H7 (cell line): ENCODE data around the gene ZFYVE28. TPM values are rescaled to one million over a fixed set of nuclear protein-coding genes. Genes with fewer than 3 reads are reported as not detected.

ENCODE experiments used
- DNase-seq: peaks from one replicate; pipeline ENCODE4 v3.0.0; 2012
- H3K27me3 ChIP-seq: 2 replicates; pipeline ENCODE4 v1.6.0; 2011; ENCODE audit warnings: mild to moderate bottlenecking, low read length; ENCODE audit not compliant: control insufficient read depth, insufficient read depth
- H3K36me3 ChIP-seq: replicated peaks from 2 replicates; pipeline ENCODE4 v1.5.1; 2011; ENCODE audit warnings: low read length; ENCODE audit not compliant: control insufficient read depth, insufficient read depth
- H3K4me3 ChIP-seq: 2 replicates; pipeline ENCODE4 v1.5.1; 2011; ENCODE audit warnings: low read depth, mild to moderate bottlenecking, control low read depth, low read length, moderate library complexity; ENCODE audit not compliant: insufficient read depth
- total RNA-seq: library from RNA; depleted of rRNA; stranded (reverse); fragments of >200 nt; shearing (Covaris generic); gene quantifications from 2 replicates; pipeline ENCODE4 v1.2.3, GENCODE V29; 2014

ZFYVE28 gene
- total RNA-seq, 1 experiment from 2014 or later: 2.1 TPM

DNA sequence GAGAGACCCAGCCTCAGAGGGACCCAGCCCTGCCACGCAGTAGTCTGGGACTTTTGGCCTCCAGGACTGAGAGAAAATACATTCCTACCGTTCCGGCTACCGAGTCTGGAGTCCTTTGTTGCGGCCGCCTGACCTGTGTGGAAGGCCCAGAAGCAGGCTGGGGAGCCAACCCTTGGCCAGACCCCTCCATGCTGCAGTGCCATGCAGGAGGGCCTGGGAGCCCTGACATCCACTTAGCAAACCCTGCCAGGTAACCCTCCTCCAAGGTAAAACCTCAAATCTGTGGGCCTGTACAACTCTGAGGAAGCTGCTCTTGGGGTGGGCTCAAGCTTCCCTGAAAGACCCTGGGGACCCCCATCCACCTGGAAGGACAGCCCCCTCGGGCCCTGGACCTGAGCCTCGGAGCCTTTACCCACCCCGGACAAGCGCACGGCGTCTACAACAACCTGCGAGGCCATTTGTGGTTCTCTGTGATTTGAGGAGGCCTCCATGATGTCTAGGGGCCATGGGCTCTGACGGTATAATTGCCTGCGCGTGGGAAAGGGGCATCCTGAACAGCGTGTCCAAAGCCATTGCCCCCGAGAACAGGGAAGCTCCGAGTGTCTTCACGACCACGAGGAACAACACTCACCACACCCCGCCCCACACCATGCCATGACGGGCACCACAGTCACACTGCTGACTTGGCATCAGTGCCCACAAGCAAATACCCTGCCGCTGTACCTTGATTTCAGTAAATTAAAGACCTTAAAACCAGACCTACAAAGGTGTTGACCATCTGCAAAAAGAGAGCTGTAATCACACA is 58.7 kb downstream of the ZFYVE28 start:
- Histone ChIP-seq H3K27me3 (no peaks in the 10 kb centered on the region), H3K36me3 (no peaks in the 10 kb centered on the region), H3K4me3 (no peak overlapping the region)
- DNase-seq: no peak

DNA sequence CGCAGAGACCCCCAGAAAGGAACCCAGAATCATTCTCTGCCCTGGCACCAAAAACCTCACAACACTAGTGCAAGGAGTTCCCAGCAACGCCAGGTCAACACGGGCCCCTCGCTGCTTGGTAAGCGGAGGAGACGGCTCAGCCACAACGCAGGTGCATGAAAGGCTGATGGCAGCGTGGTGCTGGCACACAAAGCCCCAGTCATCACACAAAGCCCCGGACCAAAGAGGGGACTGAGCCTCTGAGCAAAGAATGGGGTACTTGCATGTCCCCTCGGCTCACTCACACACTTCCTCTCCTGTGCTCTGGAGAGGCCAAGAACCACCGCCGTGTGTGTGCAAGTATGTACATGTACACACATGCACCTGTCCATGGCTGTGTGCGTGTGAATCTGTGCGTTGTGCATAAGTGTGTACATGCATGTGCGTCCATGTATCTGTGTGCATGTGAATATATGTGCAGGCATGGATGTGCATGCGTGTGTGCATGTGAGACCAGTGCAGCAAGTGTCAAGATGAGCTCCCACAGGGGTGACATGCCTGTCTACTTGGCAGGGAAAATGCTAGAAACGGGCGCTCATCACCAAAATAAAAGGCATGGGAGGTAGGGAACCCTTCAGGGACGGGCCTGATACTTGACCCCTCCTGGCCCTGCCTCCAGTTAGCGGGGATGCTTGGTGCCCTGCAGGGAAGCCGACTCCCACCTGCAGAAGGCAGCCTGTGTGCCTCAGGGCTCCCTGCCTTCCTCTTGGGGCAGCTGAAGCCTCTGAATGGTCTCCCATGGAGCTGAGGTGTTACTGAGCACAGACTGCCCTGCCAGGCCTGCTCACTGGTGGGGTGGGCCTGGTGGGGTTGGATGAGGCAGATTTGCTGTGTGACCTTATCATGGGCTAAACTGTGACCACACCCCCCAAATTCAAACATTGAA is 60.4 kb downstream of the ZFYVE28 start:
- peak; percentile 76 for DNase-seq
- H3K36me3 ChIP-seq: no peaks in the 10 kb centered on the region
- H3K4me3 ChIP-seq: no peak overlapping the region
- no peaks in the 10 kb centered on the region for H3K27me3 ChIP-seq

DNA sequence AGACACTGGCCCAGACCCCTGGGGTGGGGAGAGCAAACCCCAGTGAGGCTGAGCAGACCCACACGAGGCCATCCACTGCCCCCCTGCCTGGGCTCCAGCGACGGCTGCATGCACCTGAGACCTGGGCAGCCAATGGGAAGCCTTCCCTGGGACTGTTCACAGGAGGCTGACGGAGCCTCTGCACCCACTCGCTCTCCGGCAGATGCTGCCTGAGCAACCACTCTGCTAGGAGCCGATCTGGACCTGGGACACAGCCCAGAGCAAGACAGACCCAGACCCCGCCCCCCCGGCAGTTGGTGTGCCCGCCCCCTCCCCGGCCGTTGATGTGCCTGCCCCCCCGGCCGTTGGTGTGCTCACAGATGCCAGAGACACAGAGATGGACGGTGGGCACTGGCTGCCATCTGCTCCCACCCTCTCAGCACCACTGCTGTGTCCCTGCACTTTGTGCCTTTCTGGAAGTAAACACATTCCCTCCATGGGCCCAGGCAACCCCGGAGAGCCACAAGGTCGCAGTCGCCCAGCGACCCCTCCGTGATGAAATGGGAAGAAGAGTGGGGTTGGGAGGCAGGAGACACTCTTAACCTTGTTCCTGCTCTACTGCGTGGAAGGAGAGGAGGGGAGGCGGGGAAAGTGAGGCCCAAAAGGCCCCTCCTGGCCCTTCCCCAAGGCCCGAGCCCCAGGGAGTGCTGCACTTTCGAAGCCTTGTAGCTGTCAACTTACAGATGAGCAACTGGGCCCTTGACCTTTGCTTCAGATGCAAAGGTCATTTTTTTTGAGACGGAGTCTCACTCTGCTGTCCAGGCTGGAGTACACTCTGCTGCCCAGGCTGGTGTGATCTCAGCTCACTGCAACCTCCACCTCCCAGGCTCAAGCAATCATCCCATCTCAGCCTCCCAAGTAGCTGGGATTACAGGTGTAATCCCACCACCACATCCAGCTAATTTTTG is 62.0 kb downstream of the ZFYVE28 start:
- Histone ChIP-seq H3K27me3 (no peaks in the 10 kb centered on the region), H3K4me3 (no peak overlapping the region), H3K36me3 (no peaks in the 10 kb centered on the region)
- peak; percentile 63 for DNase-seq

DNA sequence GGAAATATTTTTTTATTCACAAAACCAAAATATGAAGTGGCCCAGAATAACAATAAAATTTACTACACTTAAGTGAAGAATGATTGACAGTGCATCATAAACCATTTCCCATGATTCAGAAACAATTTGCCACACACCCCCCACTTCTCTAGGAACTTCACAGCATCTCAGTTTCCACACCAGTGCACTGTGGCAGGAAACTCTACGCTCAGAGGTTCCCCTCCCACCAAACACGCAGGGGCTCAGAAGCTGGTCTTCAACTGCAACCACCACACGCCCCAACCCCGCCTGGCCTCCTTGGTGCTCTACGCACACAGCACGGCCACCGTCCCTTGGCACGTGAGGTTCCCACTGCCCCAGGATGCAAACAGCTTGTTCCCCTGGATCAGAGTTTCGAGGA is 63.7 kb downstream of the ZFYVE28 start:
- no peak for DNase-seq
- Histone ChIP-seq H3K4me3 (no peak overlapping the region), H3K27me3 (no peaks in the 10 kb centered on the region), H3K36me3 (no peaks in the 10 kb centered on the region)

DNA sequence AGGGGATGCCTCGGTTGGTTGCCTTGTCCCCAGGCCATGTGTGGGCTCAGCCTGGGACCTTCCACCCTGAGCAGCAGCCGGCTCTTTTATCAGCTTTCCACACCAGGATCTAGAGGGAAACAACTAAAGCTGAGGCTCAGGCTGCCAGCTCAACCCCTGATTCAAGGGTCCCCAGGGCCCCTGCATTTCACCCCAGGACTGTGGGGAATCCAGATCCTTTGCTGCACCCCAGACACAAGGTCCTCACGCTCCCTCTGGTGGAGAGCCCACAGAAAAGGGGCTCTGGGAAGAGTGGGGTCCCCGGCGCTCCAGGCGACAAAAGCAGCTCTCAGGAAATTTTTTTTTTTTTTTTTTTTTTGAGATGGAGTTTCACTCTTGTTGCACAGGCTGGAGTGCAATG is 64.3 kb downstream of the ZFYVE28 start:
- Histone ChIP-seq H3K36me3 (no peaks in the 10 kb centered on the region), H3K4me3 (no peak overlapping the region), H3K27me3 (no peaks in the 10 kb centered on the region)
- peak; percentile 89 for DNase-seq

DNA sequence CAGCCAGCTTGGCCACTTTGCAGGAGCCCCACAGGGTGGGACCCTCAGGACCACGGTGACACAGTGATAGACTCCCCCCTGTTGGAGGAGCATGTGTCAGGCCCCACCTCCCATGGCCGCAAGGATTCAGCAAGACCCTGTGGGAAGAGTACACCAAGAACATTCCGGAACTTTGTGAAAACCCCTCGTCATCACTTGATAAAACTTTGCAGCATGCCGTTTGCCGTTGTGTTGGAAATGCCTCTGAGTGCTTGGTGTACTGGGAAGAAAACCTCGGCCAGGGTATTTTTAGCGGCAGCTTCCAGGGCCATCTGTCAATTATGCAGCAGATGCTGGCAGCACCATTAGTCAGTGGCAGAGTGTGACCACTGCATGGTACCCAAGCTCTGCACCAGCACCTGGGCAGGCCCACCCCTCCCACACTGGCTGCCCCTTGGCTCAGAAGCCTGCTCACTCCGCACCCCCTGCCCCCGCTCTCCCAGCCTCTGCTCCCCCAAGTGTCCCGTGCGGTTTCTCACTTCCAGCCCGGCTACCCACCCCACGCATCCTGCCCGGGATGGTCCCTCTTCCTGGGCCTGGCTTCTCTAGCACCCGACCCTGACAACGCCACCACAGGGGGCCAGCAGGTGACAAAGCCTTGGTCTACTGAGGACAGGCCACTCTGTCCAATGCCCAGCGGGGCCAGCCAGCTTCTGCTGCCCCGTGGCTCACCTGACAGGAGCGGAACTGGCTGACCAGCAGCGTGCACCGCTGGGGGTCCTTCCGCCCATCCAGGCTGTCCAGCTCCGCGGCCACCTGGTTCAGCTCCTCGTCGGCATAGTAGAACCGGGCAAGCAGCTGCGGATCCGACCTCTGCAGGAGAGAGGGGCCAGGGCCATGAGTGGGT is 65.0 kb downstream of the ZFYVE28 start:
- no peaks in the 10 kb centered on the region for H3K27me3 ChIP-seq
- peak; percentile 67 for DNase-seq
- H3K36me3 ChIP-seq: no peaks in the 10 kb centered on the region
- no peak overlapping the region for H3K4me3 ChIP-seq

DNA sequence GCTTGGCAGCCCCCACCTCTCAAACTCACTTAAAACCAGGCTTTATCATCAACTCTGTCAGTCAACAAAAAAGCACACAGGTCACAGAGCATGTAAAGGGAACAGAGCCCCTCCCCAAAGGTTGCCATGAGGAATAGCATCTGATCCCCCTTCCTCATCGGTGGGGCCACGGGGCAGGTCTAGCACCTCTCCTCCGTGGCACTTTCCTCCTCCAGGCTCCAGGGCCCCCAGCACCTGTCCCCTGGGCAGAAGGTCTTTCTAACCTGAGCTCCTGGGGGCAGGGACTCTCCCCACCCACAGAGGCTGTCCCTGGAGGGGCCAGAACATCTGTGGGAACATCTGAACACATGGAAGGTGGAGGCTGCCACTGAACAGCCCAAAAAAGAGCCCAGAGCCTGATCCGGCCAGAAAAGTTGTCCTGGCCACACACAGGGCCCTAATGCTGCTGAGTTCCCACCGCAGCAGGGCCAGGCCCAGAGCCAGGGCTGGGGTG is 65.7 kb downstream of the ZFYVE28 start:
- Histone ChIP-seq H3K36me3 (no peaks in the 10 kb centered on the region), H3K4me3 (no peak overlapping the region), H3K27me3 (no peaks in the 10 kb centered on the region)
- no peak for DNase-seq

DNA sequence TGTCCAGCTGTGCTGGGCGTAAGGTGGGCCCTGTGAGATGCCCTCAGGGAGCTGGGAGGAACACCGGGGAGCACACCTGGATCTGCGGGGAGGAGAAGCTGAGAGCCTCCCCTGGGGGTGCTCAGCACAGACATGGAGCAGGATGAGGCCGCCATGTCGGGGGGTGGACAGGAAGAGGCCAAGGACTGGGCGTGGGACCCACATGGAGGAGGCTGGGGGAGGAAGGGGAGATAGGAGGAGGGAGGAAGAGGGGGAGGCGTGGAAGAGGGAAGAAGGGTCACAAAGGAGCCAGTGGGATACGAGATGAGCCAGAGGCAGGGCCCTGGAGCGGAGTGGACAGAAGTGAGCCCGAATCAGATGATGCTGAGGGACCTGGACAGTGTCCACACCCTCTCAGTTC is 66.3 kb downstream of the ZFYVE28 start:
- H3K27me3 ChIP-seq: no peaks in the 10 kb centered on the region
- peak; percentile 36 for DNase-seq
- H3K36me3 ChIP-seq: no peaks in the 10 kb centered on the region
- no peak overlapping the region for H3K4me3 ChIP-seq

DNA sequence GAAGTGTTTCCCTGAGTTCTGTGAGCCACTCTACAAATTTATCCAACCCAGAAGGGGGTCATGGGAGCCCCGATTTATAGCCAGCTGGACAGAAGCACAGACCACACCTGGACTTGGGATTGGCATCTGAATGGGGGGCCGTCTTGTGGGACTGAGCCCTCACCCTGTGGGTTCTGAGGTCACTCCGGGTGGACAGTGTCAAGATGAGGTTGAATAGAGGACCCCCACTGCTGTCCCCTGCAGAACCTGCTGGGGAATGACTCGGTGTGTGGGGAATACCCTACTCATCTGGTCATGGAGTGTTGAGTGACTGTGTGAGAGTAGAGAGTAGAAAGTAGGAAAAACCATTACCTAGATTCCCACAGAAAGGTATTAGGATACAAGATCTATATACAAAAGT is 67.5 kb downstream of the ZFYVE28 start:
- Histone ChIP-seq H3K4me3 (no peak overlapping the region), H3K27me3 (no peaks in the 10 kb centered on the region), H3K36me3 (no peaks in the 10 kb centered on the region)
- peak; percentile 22 for DNase-seq

DNA sequence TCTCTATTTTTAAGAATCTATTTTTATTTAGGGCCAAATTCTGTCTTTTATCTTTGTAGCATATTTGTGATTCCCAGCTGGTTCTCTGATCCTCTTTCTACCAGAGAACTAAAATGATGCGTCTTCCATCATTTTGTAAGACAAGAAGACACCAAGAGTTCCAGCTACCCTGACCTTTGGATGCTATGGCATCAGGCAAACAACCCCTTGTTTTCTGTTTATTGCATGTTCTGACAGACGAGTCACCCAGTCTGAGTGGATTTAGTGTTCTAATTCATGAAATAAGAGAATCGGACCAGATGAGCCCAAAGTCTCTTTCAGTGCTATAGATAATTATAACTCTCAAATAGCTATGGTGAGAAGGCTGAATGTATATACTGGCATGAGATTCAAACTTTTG is 69.7 kb downstream of the ZFYVE28 start:
- no peaks in the 10 kb centered on the region for H3K27me3 ChIP-seq
- peak; percentile 7 for DNase-seq
- H3K4me3 ChIP-seq: no peak overlapping the region
- no peaks in the 10 kb centered on the region for H3K36me3 ChIP-seq

DNA sequence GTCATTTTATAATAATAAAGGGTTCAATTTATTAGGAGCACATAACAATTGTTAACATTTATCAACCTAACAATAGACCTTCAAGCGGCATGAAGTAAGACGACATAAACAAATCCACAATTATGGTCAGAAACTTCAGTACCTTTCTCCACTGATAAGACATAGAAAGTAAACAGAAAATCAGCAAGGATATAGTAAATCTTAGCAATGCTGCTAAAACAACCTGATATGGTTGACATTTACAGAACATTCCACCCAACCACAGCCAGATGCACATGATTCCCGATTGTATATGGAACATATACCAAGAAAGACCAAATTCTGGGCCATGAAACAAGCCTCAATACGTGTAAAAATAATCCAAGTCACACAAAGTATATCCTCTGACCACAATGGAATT is 71.3 kb downstream of the ZFYVE28 start:
- H3K4me3 ChIP-seq: no peak overlapping the region
- no peaks in the 10 kb centered on the region for H3K27me3 ChIP-seq

DNA sequence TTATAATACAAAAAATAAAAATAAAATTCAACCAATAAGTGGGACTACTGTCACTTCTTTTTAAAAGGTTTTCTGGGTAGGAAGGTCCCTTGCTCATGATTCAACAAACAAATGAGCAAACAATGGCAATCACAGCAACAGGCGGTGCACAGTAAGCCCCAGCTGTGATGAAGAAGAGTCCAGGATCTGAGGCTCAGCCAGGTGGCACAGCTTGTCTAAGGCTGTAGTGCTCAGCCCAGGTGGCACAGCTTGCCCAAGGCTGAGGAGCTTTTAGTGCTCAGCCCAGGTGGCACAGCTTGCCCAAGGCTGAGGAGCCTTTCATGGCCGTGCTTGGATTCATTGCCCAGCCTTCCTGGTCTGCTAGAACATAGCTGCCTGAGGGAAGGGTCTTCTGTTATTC is 75.0 kb downstream of the ZFYVE28 start:
- Histone ChIP-seq H3K27me3 (no peaks in the 10 kb centered on the region), H3K4me3 (no peak overlapping the region), H3K36me3 (no peaks in the 10 kb centered on the region)
- DNase-seq: no peak

More for the DNA sequence above, 71.3 kb downstream of the ZFYVE28 start:
- no peaks in the 10 kb centered on the region for H3K36me3 ChIP-seq
- no peak for DNase-seq

DNA sequence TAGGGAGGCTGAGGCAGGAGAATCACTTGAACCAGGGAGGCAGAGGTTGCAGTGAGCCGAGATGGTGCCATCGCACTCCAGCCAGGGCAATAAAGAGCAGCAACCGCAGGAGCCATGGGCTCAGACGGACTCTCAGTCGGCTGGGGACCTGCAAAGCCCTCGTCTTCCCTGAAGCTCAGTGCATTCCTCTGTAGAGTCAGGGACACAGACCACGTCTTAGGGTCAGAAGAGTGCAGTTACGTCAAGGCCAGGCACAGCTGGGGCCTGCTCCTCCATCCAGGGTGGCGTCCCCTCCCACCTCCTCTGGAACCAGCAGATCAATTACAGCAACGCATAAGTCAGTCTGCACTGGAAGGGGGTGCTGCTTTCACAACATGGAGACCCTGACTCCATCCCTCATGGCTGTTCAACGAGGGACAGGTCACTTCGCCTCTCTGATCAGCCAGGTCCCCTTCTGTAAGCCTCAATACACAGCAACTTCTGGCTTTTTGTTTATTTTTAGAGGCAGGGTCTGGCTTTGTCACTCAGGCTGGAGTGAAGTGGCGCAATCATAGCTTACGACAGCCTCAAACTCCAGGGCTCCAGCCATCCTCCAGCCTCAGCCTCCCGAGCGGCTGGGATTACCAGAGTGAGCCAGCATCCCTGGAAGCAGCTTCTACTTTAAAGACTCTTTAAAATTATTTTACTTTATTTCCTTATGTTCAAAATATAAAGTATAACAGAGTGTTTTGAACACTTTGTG is 76.4 kb downstream of the ZFYVE28 start:
- peak; percentile 23 for DNase-seq
- H3K27me3 ChIP-seq: no peaks in the 10 kb centered on the region
- H3K36me3 ChIP-seq: no peaks in the 10 kb centered on the region
- no peak overlapping the region for H3K4me3 ChIP-seq
